Colonic mucosa (tissue), 4 donors: ENCODE measurements around the gene KCNA10. TPM values are rescaled to one million over a fixed set of nuclear protein-coding genes. Genes with fewer than 3 reads are reported as not detected.

Experiments used
- DNase-seq: peaks from one replicate; pipeline ENCODE4 v3.0.0-alpha.2; 2020
- H3K27ac ChIP-seq: fragments of 200-600 bp; one replicate; pipeline ENCODE4 v1.8.0; 2021
- H3K27me3 ChIP-seq: fragments of 200-600 bp; one replicate; pipeline ENCODE4 v1.8.0; 2021
- H3K36me3 ChIP-seq: fragments of 200-600 bp; one replicate; pipeline ENCODE4 v1.8.0; 2021
- H3K4me1 ChIP-seq: fragments of 200-600 bp; one replicate; pipeline ENCODE4 v1.8.0; 2021; ENCODE audit warnings: mild to moderate bottlenecking
- H3K4me3 ChIP-seq: fragments of 200-600 bp; one replicate; pipeline ENCODE4 v1.8.0; 2021
- H3K9ac ChIP-seq, 2 donors: one replicate each; pipeline ENCODE4 v1.7.0; 2013; ENCODE audit warnings: control low read depth in 2 of 2, low read depth in 2 of 2, low read length in 2 of 2
- H3K9me3 ChIP-seq: fragments of 200-600 bp; one replicate; pipeline ENCODE4 v1.8.0; 2021
- intact Hi-C: fragments of 100-400 bp; cut with DNase I; formaldehyde crosslinking; loops from one replicate; pipeline ENCODE4 v1.14.1; 2022
- total RNA-seq, 2 donors: library from RNA; stranded (reverse); fragmentation: NEBNext Ultra II Directional in 1 of 2; extraction: Animal tissue kit (Norgen Biotek cat#: 25700) in 1 of 2; gene quantifications; one replicate each; pipeline ENCODE4 v1.2.1, GENCODE V29; 2021
- TF ChIP-seq, protein P1 (sequence below): fragments of 200-600 bp; IDR thresholded peaks from one replicate; pipeline ENCODE4 v1.8.0; 2022; ENCODE audit warnings: antibody characterized with exemption, mild to moderate bottlenecking
- donor health status: healthy.
- donor health status: DM: no; HTN: no; CAD: no.
- donor health status: DM: no; HTN: no; CAD: no.

KCNA10 gene
- total RNA-seq, 2 donors from 2014 or later = not detected

DNA sequence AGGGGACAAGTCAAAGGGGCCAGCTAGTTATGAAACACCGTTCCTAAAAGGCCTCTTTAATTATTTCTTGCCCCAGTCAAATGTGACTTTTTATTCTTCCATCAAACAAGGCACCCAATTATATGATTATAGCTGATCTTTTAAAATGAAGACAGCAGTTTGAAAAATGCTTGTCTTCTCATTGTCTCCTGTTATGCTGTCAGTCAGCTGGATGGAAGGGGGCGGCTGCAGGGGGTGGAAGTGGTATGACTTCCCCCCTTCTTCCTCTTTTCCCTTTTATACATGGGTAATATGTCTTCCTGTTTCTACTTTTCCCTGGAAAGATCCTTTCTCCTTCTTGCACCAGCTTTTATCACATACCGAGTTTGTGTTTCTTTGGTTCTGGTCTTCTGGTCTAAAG, 25.8 kb upstream of the KCNA10 start:
- H3K27me3 ChIP-seq = no peaks in the 10 kb centered on the region
- H3K4me3 ChIP-seq = no peak overlapping the region
- no peak for DNase-seq
- TF ChIP-seq, protein P1, sequence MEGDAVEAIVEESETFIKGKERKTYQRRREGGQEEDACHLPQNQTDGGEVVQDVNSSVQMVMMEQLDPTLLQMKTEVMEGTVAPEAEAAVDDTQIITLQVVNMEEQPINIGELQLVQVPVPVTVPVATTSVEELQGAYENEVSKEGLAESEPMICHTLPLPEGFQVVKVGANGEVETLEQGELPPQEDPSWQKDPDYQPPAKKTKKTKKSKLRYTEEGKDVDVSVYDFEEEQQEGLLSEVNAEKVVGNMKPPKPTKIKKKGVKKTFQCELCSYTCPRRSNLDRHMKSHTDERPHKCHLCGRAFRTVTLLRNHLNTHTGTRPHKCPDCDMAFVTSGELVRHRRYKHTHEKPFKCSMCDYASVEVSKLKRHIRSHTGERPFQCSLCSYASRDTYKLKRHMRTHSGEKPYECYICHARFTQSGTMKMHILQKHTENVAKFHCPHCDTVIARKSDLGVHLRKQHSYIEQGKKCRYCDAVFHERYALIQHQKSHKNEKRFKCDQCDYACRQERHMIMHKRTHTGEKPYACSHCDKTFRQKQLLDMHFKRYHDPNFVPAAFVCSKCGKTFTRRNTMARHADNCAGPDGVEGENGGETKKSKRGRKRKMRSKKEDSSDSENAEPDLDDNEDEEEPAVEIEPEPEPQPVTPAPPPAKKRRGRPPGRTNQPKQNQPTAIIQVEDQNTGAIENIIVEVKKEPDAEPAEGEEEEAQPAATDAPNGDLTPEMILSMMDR = no peak
- no peak overlapping the region for H3K27ac ChIP-seq
- intact Hi-C loops = no loop called here
- H3K36me3 ChIP-seq = no peaks in the 10 kb centered on the region
- no peak overlapping the region for H3K9ac ChIP-seq
- H3K9me3 ChIP-seq = no peaks in the 10 kb centered on the region
- no peaks in the 10 kb centered on the region for H3K4me1 ChIP-seq

DNA sequence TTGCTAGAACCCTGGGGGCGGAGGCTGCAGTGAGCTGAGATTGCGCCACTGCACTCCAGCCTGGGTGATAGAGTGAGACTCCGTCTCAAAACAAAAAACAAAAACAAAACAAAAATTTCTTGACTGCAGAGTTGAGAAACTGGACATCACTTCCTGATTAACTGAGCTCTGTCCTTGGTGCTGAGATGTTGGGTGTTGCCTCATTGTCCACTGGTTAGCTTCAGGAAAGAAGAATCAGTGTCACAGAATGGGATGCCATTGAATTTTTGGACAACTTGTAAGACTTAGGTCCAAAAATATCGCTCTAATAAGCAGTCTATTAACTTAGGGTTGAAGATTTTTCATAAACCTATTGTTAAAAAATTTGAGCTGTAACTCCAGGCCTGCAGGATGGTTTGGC, 23.8 kb upstream of the KCNA10 start:
- intact Hi-C loops = no loop called here
- no peak overlapping the region for H3K27ac ChIP-seq
- H3K4me1 ChIP-seq = no peaks in the 10 kb centered on the region
- TF ChIP-seq, protein P1 = no peak
- no peaks in the 10 kb centered on the region for H3K36me3 ChIP-seq
- no peak overlapping the region for H3K9ac ChIP-seq
- H3K4me3 ChIP-seq = no peak overlapping the region
- H3K27me3 ChIP-seq = no peaks in the 10 kb centered on the region
- DNase-seq = no peak
- no peaks in the 10 kb centered on the region for H3K9me3 ChIP-seq

DNA sequence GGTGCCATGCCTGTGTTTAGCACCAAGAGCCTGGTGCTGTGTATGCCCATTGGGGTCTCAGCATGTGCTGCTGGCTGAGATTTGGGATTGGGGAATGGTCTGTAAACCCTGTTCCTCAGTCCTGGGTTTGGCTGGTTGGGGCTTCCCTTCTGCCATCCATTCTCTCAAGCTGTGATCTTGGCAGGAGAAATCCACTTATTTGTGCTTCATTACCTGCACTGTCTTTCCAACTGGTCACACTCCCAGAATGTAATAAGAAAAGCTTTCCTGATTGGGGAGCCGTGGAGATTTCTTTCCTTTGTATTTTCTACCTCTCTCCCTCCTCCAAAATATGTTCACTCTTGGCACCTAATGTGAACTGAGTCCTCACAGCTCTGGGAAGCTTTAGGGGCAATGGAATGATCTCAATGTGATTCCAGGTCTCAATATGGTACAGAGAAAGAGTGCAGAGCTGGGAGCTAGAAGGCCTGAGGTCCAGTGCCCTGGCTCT, 23.0 kb upstream of the KCNA10 start:
- Histone ChIP-seq H3K9ac (no peak overlapping the region), H3K4me3 (no peak overlapping the region), H3K27me3 (no peaks in the 10 kb centered on the region), H3K36me3 (no peaks in the 10 kb centered on the region), H3K9me3 (no peaks in the 10 kb centered on the region), H3K4me1 (no peaks in the 10 kb centered on the region), H3K27ac (no peak overlapping the region)
- no peak for DNase-seq
- TF ChIP-seq, protein P1 = no peak
- intact Hi-C loops = no loop called here

DNA sequence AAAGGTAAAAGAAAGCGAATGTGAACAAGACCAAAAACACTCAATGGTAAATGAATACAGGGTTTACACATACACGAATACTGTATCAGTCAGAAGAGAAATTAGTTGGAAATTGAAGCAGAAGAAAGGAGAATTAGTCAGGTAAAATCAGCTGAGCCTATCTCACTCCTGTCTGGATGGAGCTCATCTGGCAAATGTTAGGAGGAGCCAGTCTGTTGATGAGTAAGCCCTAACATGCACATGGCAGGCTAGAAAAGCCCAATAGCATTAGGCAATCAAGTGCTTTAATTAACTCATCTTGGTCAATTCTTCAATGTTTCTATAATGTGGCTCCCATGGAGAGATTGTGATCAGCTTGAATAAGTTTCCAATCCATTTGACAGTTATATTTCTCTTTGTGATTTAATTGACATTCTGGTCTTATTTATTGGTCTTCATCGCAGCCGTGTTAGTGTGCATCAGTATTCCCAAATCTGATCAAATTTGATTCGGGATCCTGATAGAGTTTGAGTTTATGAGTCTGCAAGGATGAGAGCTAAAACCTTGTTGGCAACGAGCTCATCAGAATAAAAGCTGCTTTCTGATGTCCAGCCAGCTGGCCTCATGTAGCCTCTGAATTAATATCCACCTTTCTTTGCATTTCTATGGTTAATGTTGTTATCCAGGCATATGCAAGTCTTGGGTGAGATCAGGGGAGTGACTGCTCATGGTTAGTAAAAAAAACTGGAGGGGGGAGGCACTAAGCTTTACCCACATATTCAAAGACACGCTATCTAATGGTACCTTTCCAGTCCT, 22.1 kb upstream of the KCNA10 start:
- intact Hi-C loops = no loop called here

DNA sequence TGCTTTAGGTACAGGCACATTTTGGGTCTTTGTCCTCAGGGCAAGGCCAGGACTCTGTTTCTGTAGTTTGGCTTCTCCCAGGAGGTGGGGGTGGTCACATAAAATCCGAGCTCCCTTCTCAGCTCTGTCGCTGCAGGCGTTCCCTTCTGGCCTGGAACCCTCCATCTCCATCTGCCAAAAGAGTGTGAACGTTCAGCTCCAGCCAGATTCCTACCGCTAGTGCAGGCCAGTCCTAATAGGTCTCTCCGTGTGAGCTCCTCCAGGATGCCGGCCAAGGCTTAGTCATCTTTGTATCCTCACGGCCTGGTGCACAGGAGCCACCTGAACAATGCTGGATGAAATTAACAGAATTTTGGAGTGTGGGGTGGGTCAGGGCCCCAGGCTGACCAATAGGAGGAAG, 19.9 kb upstream of the KCNA10 start:
- H3K36me3 ChIP-seq = no peaks in the 10 kb centered on the region
- H3K9ac ChIP-seq = no peak overlapping the region
- H3K4me1 ChIP-seq = no peaks in the 10 kb centered on the region
- intact Hi-C loops = no loop called here
- no peak overlapping the region for H3K4me3 ChIP-seq
- H3K9me3 ChIP-seq = no peaks in the 10 kb centered on the region
- H3K27me3 ChIP-seq = no peaks in the 10 kb centered on the region
- no peak overlapping the region for H3K27ac ChIP-seq
- TF ChIP-seq, protein P1 = no peak
- DNase-seq = no peak

More for the DNA sequence above, 22.1 kb upstream of the KCNA10 start:
- DNase-seq = no peak
- Histone ChIP-seq H3K4me3 (no peak overlapping the region), H3K27me3 (no peaks in the 10 kb centered on the region), H3K27ac (no peak overlapping the region), H3K36me3 (no peaks in the 10 kb centered on the region), H3K9ac (no peak overlapping the region), H3K9me3 (no peaks in the 10 kb centered on the region), H3K4me1 (no peaks in the 10 kb centered on the region)
- TF ChIP-seq, protein P1 = no peak
